Measurements from ENCODE around the gene IGF2BP3. TPM values are rescaled to one million over a fixed set of nuclear protein-coding genes. Genes with fewer than 3 reads are reported as not detected.
A peak's percentile ranks its signal among the peaks of the same experiment; 100 is the strongest.

Gene IGF2BP3
- total RNA-seq, 1 donor from 2014 or later: 47.0 TPM

DNA sequence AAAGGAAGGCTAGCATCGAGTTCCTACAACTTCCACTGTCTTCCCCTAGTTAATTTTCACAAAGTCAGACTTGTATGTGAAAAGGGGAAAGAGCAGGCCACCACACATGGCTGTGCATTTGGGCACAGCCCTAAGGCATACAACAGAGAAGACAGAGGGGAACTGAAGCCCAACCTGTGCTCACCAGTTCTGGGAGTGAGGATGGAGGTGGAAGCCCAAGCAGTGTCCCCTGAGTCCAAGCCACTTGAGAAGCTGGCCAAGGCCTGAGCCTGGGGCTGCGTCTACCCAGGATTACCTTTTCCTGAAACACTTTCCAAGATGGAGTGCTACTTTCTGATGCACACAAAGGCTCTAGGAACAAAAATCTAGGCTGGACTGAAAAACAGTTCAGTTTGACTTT is 203.4 kb downstream of the IGF2BP3 start:
- Mint-ChIP-seq H3K36me3 (ENCODE audit: unreplicated experiment) (no peaks in the 10 kb centered on the region), H3K27ac (ENCODE audit: unreplicated experiment) (no peak overlapping the region), H3K4me3 (ENCODE audit: unreplicated experiment) (no peak overlapping the region), H3K27me3 (ENCODE audit: unreplicated experiment) (peaks cover 2% of the 10 kb centered on the region), H3K4me1 (ENCODE audit: low read depth, unreplicated experiment) (no peaks in the 10 kb centered on the region), H3K9me3 (ENCODE audit: unreplicated experiment) (peaks cover 1% of the 10 kb centered on the region)
- DNase-seq: no peak
- TF ChIP-seq, protein P1, sequence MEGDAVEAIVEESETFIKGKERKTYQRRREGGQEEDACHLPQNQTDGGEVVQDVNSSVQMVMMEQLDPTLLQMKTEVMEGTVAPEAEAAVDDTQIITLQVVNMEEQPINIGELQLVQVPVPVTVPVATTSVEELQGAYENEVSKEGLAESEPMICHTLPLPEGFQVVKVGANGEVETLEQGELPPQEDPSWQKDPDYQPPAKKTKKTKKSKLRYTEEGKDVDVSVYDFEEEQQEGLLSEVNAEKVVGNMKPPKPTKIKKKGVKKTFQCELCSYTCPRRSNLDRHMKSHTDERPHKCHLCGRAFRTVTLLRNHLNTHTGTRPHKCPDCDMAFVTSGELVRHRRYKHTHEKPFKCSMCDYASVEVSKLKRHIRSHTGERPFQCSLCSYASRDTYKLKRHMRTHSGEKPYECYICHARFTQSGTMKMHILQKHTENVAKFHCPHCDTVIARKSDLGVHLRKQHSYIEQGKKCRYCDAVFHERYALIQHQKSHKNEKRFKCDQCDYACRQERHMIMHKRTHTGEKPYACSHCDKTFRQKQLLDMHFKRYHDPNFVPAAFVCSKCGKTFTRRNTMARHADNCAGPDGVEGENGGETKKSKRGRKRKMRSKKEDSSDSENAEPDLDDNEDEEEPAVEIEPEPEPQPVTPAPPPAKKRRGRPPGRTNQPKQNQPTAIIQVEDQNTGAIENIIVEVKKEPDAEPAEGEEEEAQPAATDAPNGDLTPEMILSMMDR (IDR thresholded peaks at IDR 0.05; ENCODE audit: partially characterized antibody, unreplicated experiment): no peak

GRCh38 chr7:23264916-23265458 is 205.3 kb downstream of the IGF2BP3 start:
- H3K36me3 Mint-ChIP-seq (ENCODE audit: unreplicated experiment): no peaks in the 10 kb centered on the region
- no peak for DNase-seq
- no peak overlapping the region for H3K27ac Mint-ChIP-seq (ENCODE audit: unreplicated experiment)
- no peaks in the 10 kb centered on the region for H3K27me3 Mint-ChIP-seq (ENCODE audit: unreplicated experiment)
- TF ChIP-seq, protein P1 (IDR thresholded peaks at IDR 0.05; ENCODE audit: partially characterized antibody, unreplicated experiment): no peak
- peaks cover 1% of the 10 kb centered on the region for H3K9me3 Mint-ChIP-seq (ENCODE audit: unreplicated experiment)
- H3K4me3 Mint-ChIP-seq (ENCODE audit: unreplicated experiment): no peak overlapping the region
- no peaks in the 10 kb centered on the region for H3K4me1 Mint-ChIP-seq (ENCODE audit: low read depth, unreplicated experiment)

DNA sequence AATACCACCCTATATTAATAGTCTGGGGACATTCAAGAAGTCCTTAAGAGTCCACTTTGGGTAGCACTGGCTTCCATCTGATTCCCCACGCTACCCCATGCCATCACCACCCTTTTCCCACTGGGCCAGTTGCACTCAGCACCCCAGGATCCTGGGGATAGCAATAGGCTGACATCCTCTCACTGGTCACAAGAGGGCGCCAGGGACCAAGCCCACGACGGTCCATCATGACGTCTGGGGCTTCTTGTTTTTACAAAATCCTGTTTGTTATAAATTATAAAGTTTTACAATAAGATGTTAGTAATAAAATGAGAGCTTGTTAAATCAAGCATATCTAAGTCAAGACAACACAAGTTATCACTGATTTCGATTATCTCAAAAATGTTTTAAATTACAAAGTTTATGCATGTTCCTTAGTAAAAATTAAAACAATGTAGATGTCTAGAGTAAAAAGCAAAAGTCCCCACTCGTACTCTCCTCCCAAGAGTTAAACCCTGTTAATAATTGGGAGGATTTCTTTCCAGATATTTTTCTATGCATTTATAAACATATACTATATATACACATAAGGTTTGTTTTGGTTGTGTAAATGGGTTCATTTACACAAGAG is 208.3 kb downstream of the IGF2BP3 start:
- no peaks in the 10 kb centered on the region for H3K36me3 Mint-ChIP-seq (ENCODE audit: unreplicated experiment)
- H3K4me1 Mint-ChIP-seq (ENCODE audit: low read depth, unreplicated experiment): no peaks in the 10 kb centered on the region
- DNase-seq: peak; percentile 60
- no peak overlapping the region for H3K27ac Mint-ChIP-seq (ENCODE audit: unreplicated experiment)
- no peak overlapping the region for H3K4me3 Mint-ChIP-seq (ENCODE audit: unreplicated experiment)
- TF ChIP-seq, protein P1 (IDR thresholded peaks at IDR 0.05; ENCODE audit: partially characterized antibody, unreplicated experiment): peak; percentile 78
- H3K9me3 Mint-ChIP-seq (ENCODE audit: unreplicated experiment): no peaks in the 10 kb centered on the region
- no peaks in the 10 kb centered on the region for H3K27me3 Mint-ChIP-seq (ENCODE audit: unreplicated experiment)

GRCh38 chr7:23260371-23260770 is 209.9 kb downstream of the IGF2BP3 start:
- H3K27me3 Mint-ChIP-seq (ENCODE audit: unreplicated experiment): no peaks in the 10 kb centered on the region
- H3K27ac Mint-ChIP-seq (ENCODE audit: unreplicated experiment): no peak overlapping the region
- H3K4me1 Mint-ChIP-seq (ENCODE audit: low read depth, unreplicated experiment): no peaks in the 10 kb centered on the region
- DNase-seq: no peak
- TF ChIP-seq, protein P1 (IDR thresholded peaks at IDR 0.05; ENCODE audit: partially characterized antibody, unreplicated experiment): no peak
- no peak overlapping the region for H3K4me3 Mint-ChIP-seq (ENCODE audit: unreplicated experiment)
- no peaks in the 10 kb centered on the region for H3K36me3 Mint-ChIP-seq (ENCODE audit: unreplicated experiment)
- H3K9me3 Mint-ChIP-seq (ENCODE audit: unreplicated experiment): no peaks in the 10 kb centered on the region

Other genes with a start within 250 kb of the IGF2BP3 start
- not detected for gene GPNMB, start 223.7 kb downstream of the IGF2BP3 start, total RNA-seq (ENCODE audit: unreplicated experiment)
- gene MALSU1, start 171.2 kb downstream of the IGF2BP3 start, total RNA-seq (ENCODE audit: unreplicated experiment): 46.3 TPM
- gene TRA2A, start 61.5 kb upstream of the IGF2BP3 start, total RNA-seq (ENCODE audit: unreplicated experiment): 108 TPM
- gene CCDC126, start 126.9 kb upstream of the IGF2BP3 start, total RNA-seq (ENCODE audit: unreplicated experiment): 17.4 TPM
- gene FAM221A, start 209.7 kb upstream of the IGF2BP3 start, total RNA-seq (ENCODE audit: unreplicated experiment): 23.2 TPM
- gene STK31, start 239.7 kb upstream of the IGF2BP3 start, total RNA-seq (ENCODE audit: unreplicated experiment): 1.7 TPM

Measured in glutamatergic neuron (in vitro differentiated cells).